Breast epithelium (tissue), 4 donors: Measurements from ENCODE around the gene TGFBR3. TPM values are rescaled to one million over a fixed set of nuclear protein-coding genes. Genes with fewer than 3 reads are reported as not detected.
A peak's percentile ranks its signal among the peaks of the same experiment; 100 is the strongest.

Experiments used
- DNase-seq, 2 donors: peaks; one replicate each; pipeline ENCODE4 v3.0.0-alpha.2; 2019; ENCODE audit warnings: low spot score in 2 of 2
- H3K27ac ChIP-seq, 2 donors: fragments of 200-600 bp; sonication (generic) in 1 of 2; one replicate each; pipeline ENCODE4 v1.5.1; 2016 to 2019; ENCODE audit warnings: mild to moderate bottlenecking in 1 of 2
- H3K27me3 ChIP-seq, 2 donors: fragments of 200-600 bp; sonication (generic) in 1 of 2; one replicate each; pipeline versions ENCODE4 v1.5.1 to v1.6.0; 2017 to 2019; ENCODE audit warnings: control low read depth in 1 of 2, mild to moderate bottlenecking in 1 of 2
- H3K36me3 ChIP-seq: fragments of 200-600 bp; one replicate; pipeline ENCODE4 v1.5.1; 2019
- H3K4me1 ChIP-seq, 2 donors: fragments of 200-600 bp; sonication (generic); one replicate each; pipeline ENCODE4 v1.5.1; 2016 to 2019; ENCODE audit warnings: control low read depth in 1 of 2
- H3K4me3 ChIP-seq, 3 donors: fragments of 200-600 bp; sonication (generic); 1 replicate in 2 of 3; 2 replicates in 1 of 3; pipeline ENCODE4 v1.5.1; 2016 to 2019; ENCODE audit warnings: mild to moderate bottlenecking in 3 of 3, moderate library complexity in 2 of 3
- H3K9me3 ChIP-seq, 2 donors: fragments of 200-600 bp; sonication (generic) in 1 of 2; one replicate each; pipeline ENCODE4 v1.5.1; 2016 to 2019; ENCODE audit warnings: control low read depth in 1 of 2
- POLR2A ChIP-seq: fragments of 450-650 bp; IDR thresholded peaks from one replicate; pipeline ENCODE4 v1.6.1; 2016; ENCODE audit warnings: antibody characterized with exemption, mild to moderate bottlenecking, moderate library complexity
- POLR2AphosphoS5 ChIP-seq, 3 donors: sonication (generic); formaldehyde crosslinking; IDR thresholded peaks; one replicate each; pipeline ENCODE4 v1.6.1; 2017; ENCODE audit warnings: antibody characterized with exemption in 3 of 3
- intact Hi-C: fragments of 100-400 bp; cut with DNase I; formaldehyde crosslinking; loops from one replicate; pipeline ENCODE4 v1.15.1; 2023; ENCODE audit warnings: low total_unique reads
- total RNA-seq, 3 donors: library from RNA; depleted of rRNA; stranded (reverse); fragments of >200 nt; gene quantifications; one replicate each; pipeline ENCODE4 v1.1.0, GENCODE V29; 2016
- TF ChIP-seq, protein P1 (sequence below), 3 donors: fragments of 450-650 bp; IDR thresholded peaks; one replicate each; pipeline ENCODE4 v1.5.1; 2016 to 2017; ENCODE audit warnings: antibody characterized with exemption in 3 of 3, mild to moderate bottlenecking in 3 of 3, moderate library complexity in 3 of 3

TGFBR3 gene
- total RNA-seq, 3 donors from 2014 or later: 127 to 287 (median 167) TPM

DNA sequence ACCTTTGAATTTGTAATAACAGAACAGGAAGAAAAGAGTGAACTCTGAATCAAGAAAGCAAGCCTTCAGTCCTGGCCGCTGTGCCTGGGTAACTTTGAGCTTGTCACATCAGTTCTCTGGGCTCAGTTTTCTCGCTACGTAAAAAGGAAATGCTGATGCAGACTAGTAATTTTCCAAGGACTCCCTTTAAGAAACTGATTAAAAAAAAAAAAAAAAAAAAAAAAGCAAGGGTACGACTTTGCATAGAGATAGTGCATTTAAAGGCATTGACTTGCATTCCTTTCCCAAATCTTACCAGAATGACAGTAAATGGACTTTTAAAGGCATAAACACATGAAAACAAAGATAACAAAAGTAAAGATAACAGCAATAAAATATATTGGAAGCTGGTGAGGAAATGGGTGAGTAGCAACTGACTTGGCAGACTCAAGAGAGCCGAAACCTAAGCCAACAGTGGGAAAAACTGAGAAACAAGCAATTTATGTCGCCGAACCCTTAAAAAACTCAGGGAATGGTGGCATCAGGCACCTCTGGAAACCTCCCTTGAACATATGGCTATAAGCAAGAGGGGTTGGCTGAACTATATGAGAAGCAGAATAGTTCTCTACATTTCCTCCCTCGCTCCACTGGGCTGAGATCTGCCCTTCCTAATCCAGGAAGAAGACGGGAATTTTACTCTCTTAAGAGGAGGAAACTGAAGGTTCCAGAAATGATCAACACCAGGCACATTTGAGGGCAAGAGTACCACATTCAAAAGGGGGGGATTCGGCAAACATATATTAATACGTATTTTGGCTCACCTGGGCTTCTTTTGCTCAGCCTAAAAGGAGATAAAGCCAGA, 196.1 kb downstream of the TGFBR3 start:
- TF ChIP-seq POLR2A (no peak), POLR2AphosphoS5 (IDR thresholded peaks at IDR 0.05) (no peak)
- TF ChIP-seq, protein P1, sequence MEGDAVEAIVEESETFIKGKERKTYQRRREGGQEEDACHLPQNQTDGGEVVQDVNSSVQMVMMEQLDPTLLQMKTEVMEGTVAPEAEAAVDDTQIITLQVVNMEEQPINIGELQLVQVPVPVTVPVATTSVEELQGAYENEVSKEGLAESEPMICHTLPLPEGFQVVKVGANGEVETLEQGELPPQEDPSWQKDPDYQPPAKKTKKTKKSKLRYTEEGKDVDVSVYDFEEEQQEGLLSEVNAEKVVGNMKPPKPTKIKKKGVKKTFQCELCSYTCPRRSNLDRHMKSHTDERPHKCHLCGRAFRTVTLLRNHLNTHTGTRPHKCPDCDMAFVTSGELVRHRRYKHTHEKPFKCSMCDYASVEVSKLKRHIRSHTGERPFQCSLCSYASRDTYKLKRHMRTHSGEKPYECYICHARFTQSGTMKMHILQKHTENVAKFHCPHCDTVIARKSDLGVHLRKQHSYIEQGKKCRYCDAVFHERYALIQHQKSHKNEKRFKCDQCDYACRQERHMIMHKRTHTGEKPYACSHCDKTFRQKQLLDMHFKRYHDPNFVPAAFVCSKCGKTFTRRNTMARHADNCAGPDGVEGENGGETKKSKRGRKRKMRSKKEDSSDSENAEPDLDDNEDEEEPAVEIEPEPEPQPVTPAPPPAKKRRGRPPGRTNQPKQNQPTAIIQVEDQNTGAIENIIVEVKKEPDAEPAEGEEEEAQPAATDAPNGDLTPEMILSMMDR (IDR thresholded peaks at IDR 0.05): no peak
- Histone ChIP-seq H3K27ac (peak overlapping the region; percentile 24 to 64), H3K27me3 (no peaks in the 10 kb centered on the region), H3K4me3 (no peak overlapping the region), H3K4me1 (no peaks in the 10 kb centered on the region), H3K36me3 (no peaks in the 10 kb centered on the region), H3K9me3 (no peaks in the 10 kb centered on the region)
- intact Hi-C loops: no loop called here
- DNase-seq: no peak

DNA sequence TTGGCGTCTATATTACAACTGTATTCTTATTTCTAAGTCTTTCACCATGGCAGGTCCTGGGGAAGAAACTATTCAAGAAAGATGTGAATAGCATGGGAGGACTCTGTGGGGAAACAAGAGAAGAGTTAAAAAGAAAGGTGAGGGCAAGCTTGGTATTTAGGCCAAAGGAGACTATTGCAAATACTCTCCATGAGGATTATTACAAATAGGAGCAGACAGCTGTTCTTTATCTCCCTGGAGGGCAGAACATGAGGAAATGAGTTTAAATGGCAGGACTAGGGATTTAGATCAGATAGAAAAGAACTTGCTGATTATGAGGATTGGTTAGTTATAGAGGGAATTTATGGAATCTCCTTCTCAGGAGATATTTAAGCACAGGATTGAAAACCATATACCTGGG, 198.5 kb downstream of the TGFBR3 start:
- no peaks in the 10 kb centered on the region for H3K9me3 ChIP-seq
- H3K27ac ChIP-seq: peak overlapping the region; percentile 2 to 62
- no peaks in the 10 kb centered on the region for H3K36me3 ChIP-seq
- no peak overlapping the region for H3K4me3 ChIP-seq
- intact Hi-C loops: no loop called here
- TF ChIP-seq, protein P1 (IDR thresholded peaks at IDR 0.05): no peak
- H3K27me3 ChIP-seq: no peaks in the 10 kb centered on the region
- H3K4me1 ChIP-seq: no peaks in the 10 kb centered on the region
- DNase-seq: no peak

DNA sequence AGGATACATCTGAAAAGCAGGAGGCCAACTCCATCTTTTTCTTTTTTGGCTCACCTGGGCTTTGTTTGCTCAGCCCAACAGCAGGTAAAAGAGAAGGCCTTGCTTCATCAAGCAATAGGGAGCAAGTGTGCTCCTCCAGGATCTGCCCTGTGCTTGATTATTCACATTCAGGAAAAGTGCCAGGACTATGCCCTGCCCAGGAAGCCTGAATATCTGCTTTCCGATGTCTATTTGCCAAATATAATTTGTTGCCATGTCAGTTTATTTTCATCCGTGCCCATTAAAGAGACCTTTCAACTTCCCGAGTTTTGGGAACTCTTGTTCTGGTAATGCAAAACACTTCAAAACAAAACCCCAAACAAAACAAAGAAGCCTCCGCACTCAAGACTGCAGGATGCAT, 200.0 kb downstream of the TGFBR3 start:
- no peak overlapping the region for H3K4me3 ChIP-seq
- no peaks in the 10 kb centered on the region for H3K4me1 ChIP-seq
- no peaks in the 10 kb centered on the region for H3K36me3 ChIP-seq
- no peaks in the 10 kb centered on the region for H3K9me3 ChIP-seq
- intact Hi-C loops: no loop called here
- no peaks in the 10 kb centered on the region for H3K27me3 ChIP-seq
- peak overlapping the region; percentile 42 to 62 for H3K27ac ChIP-seq
- no peak for TF ChIP-seq POLR2A
- DNase-seq: no peak

DNA sequence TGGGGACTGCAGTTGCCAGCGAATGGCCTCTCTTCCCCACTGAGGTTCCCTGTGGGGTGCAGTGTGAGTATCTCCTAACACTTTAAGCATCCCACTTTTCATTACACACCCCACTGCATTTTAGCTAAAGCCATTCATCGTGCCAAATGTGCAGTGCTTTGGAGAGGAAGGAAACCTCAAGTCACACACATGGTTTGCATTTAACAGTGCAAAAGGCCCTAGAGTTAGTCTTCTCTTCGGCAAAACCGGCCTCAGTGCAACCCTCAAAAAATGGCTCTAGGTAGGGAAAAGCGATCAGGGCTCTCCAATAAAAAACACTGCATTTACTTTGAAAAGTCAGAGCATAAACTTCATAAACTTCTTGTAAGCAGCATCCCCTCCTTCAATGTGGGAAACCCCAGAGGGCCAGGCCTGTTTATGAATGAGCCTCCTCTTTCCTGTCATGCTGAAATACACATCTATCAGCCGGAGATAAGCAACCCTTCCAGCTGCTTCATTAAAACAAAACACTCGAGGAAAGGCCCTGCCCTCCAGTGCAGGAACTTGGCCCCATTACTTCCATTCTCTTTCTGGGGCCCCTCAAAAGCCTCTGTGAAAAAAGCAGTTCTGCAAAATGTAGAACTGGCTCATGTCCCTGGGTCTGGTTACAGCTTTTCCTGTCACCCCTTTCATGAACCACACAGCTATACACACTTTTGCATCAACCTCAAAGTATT, 201.3 kb downstream of the TGFBR3 start:
- Histone ChIP-seq H3K27ac (peak overlapping the region; percentile 42 to 66), H3K9me3 (no peaks in the 10 kb centered on the region), H3K4me1 (no peaks in the 10 kb centered on the region), H3K36me3 (no peaks in the 10 kb centered on the region), H3K27me3 (no peaks in the 10 kb centered on the region), H3K4me3 (no peak overlapping the region)
- intact Hi-C loops: no loop called here
- DNase-seq: no peak
- TF ChIP-seq POLR2AphosphoS5 (IDR thresholded peaks at IDR 0.05) (no peak), POLR2A (no peak)
- TF ChIP-seq, protein P1 (IDR thresholded peaks at IDR 0.05): no peak

DNA sequence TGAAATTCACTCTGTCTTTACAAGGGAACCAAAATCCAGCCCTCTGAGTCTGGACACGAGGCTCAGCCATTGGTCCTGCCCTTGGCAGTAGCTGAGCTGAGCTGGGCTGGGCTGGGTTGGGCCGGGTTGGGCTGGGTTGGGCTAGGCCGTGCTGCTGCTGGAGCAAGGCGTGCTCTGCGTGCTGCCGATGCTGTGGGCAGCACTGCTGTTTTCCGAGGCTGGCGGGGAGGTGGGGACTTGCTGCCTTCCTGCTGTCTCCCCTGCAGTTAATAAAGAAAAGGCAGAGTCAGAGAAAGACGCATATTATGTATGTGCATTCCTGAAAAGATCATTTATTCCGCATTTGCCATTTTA, 202.4 kb downstream of the TGFBR3 start:
- Histone ChIP-seq H3K4me3 (no peak overlapping the region), H3K36me3 (no peaks in the 10 kb centered on the region), H3K27ac (peak overlapping the region in 1 of 2 donors; percentile 66), H3K4me1 (no peaks in the 10 kb centered on the region), H3K9me3 (no peaks in the 10 kb centered on the region), H3K27me3 (no peaks in the 10 kb centered on the region)
- intact Hi-C loops: no loop called here
- TF ChIP-seq POLR2AphosphoS5 (IDR thresholded peaks at IDR 0.05): no peak
- TF ChIP-seq, protein P1 (IDR thresholded peaks at IDR 0.05): no peak
- no peak for TF ChIP-seq POLR2A
- DNase-seq: no peak
